NB4 (cell line): ENCODE data around the gene VSTM1.

Source experiments
- MYC ChIP-seq: IDR thresholded peaks from 2 replicates; pipeline ENCODE4 v1.6.1; 2011; ENCODE audit warnings: low read depth, low read length
- POLR2A ChIP-seq: IDR thresholded peaks from 2 replicates; pipeline ENCODE4 v1.6.1; 2011; ENCODE audit warnings: mild to moderate bottlenecking; ENCODE audit not compliant: insufficient read length; ENCODE audit errors: extremely low read depth
- TF ChIP-seq, protein P1 (sequence below): IDR thresholded peaks from one replicate; pipeline ENCODE4 v1.5.1; 2012; ENCODE audit warnings: low read depth, low read length
- TF ChIP-seq, protein P2 (sequence below): IDR thresholded peaks from 2 replicates; pipeline ENCODE4 v1.6.1; 2011; ENCODE audit warnings: low read depth, low read length

DNA sequence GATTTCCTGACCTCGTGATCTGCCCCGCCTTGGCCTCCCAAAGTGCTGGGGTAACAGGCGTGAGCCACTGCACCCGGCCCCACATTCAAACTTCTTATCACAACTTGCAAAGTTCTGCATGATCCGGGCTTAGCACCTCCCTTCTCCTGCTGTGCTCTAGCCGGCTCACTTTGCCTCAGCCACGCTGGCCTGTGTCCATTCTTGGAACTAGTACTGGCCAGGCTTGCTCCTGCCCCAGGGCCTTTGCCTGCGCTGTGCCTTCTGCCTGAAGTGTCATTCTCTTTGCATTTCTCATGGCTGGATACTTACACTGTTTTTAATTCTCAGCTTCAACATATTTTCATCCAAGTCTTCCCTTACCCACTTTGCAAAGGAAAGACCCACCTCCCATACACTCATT, 42.3 kb downstream of the VSTM1 start:
- TF ChIP-seq, protein P1, sequence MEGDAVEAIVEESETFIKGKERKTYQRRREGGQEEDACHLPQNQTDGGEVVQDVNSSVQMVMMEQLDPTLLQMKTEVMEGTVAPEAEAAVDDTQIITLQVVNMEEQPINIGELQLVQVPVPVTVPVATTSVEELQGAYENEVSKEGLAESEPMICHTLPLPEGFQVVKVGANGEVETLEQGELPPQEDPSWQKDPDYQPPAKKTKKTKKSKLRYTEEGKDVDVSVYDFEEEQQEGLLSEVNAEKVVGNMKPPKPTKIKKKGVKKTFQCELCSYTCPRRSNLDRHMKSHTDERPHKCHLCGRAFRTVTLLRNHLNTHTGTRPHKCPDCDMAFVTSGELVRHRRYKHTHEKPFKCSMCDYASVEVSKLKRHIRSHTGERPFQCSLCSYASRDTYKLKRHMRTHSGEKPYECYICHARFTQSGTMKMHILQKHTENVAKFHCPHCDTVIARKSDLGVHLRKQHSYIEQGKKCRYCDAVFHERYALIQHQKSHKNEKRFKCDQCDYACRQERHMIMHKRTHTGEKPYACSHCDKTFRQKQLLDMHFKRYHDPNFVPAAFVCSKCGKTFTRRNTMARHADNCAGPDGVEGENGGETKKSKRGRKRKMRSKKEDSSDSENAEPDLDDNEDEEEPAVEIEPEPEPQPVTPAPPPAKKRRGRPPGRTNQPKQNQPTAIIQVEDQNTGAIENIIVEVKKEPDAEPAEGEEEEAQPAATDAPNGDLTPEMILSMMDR: no peak
- TF ChIP-seq POLR2A (no peak), MYC (no peak)
- TF ChIP-seq, protein P2, sequence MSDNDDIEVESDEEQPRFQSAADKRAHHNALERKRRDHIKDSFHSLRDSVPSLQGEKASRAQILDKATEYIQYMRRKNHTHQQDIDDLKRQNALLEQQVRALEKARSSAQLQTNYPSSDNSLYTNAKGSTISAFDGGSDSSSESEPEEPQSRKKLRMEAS: no peak
